Measurements from ENCODE around the gene ZFP92.

Gene ZFP92

GRCh38 chrX:153446950-153447580 lies 35.8 kb downstream of the ZFP92 start:
- Histone ChIP-seq H3K9me3 (ENCODE audit: control insufficient read depth in 2 of 2, low read length in 2 of 2) (no peaks in the 10 kb centered on the region), H3K27me3 (ENCODE audit: control insufficient read depth in 1 of 2, insufficient read depth in 2 of 2, low read length in 2 of 2) (no peaks in the 10 kb centered on the region), H3K27ac (ENCODE audit: low read length) (no peak overlapping the region), H3K36me3 (ENCODE audit: control insufficient read depth in 2 of 2, insufficient read depth in 2 of 2, low read length in 2 of 2) (no peaks in the 10 kb centered on the region), H3K9ac (ENCODE audit: low read length in 2 of 2) (no peak overlapping the region), H3K4me1 (ENCODE audit: control insufficient read depth, insufficient read depth, low read length) (no peaks in the 10 kb centered on the region), H3K4me3 (ENCODE audit: low read length in 2 of 2) (no peak overlapping the region)

DNA sequence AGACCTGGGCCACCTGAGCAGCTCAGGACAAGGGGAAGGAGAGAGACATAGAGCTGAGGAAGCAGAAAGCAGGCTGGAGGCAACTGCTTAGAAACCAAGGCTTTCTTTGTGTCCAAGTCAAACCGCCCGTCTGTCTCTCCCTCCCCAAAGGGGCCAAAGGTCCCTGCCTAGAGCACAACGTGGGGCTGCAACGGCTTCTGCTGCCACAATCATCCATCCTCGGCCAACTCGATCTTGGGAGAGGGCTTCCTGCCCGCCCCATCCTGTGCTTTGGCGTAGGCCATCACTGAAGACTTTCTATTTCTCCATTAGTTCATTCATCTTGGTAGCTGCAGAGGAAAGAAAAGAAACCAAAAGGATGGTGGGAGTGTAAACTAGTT lies 36.3 kb downstream of the ZFP92 start:
- Histone ChIP-seq H3K9ac (ENCODE audit: low read length in 2 of 2) (no peak overlapping the region), H3K4me3 (ENCODE audit: low read length in 2 of 2) (no peak overlapping the region), H3K36me3 (ENCODE audit: control insufficient read depth in 2 of 2, insufficient read depth in 2 of 2, low read length in 2 of 2) (no peaks in the 10 kb centered on the region), H3K27ac (ENCODE audit: low read length) (no peak overlapping the region), H3K9me3 (ENCODE audit: control insufficient read depth in 2 of 2, low read length in 2 of 2) (no peaks in the 10 kb centered on the region), H3K4me1 (ENCODE audit: control insufficient read depth, insufficient read depth, low read length) (no peaks in the 10 kb centered on the region), H3K27me3 (ENCODE audit: control insufficient read depth in 1 of 2, insufficient read depth in 2 of 2, low read length in 2 of 2) (no peaks in the 10 kb centered on the region)

GRCh38 chrX:153448556-153449367 lies 37.5 kb downstream of the ZFP92 start:
- Histone ChIP-seq H3K4me1 (ENCODE audit: control insufficient read depth, insufficient read depth, low read length) (no peaks in the 10 kb centered on the region), H3K27ac (ENCODE audit: low read length) (no peak overlapping the region), H3K9ac (ENCODE audit: low read length in 2 of 2) (no peak overlapping the region), H3K4me3 (ENCODE audit: low read length in 2 of 2) (no peak overlapping the region), H3K9me3 (ENCODE audit: control insufficient read depth in 2 of 2, low read length in 2 of 2) (no peaks in the 10 kb centered on the region), H3K27me3 (ENCODE audit: control insufficient read depth in 1 of 2, insufficient read depth in 2 of 2, low read length in 2 of 2) (no peaks in the 10 kb centered on the region), H3K36me3 (ENCODE audit: control insufficient read depth in 2 of 2, insufficient read depth in 2 of 2, low read length in 2 of 2) (no peaks in the 10 kb centered on the region)

DNA sequence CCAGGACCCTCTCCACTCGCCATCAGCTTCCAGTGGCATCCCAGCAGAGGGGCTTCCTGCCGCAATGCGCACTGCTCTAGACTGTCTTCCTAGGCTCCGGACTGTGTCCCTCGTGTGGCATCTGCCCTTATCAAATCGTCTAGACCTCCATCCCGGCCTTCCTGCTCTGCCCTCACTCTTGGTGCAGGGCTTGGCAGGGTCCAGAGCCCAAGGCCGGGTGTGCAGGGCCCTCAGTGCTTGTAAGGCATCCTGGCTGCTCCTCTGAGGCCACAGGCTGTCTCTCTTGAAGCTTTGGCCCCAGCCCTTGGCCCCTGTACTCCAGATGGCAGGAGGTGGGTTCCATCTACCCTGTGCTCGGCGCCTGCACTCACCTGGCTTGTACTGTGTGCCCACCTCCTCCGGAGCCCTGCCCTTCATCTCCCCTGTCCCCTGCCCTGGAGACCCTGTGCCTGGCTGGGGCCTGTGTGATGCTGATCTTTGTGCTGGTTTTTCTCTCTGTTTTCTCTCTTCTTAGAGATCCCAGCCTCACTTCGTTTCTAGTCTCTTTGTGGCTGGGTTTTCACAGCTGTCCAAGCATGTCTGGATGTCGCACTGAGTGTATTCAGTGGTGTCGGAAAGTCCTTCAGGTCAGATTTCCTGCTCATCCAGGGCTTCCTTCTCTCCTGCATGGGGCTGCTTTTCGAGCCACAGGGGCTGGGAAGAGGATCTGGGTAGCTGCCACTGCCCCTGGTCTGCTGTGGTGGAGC lies 38.3 kb downstream of the ZFP92 start:
- no peaks in the 10 kb centered on the region for H3K36me3 ChIP-seq (ENCODE audit: control insufficient read depth in 2 of 2, insufficient read depth in 2 of 2, low read length in 2 of 2)
- no peak overlapping the region for H3K27ac ChIP-seq (ENCODE audit: low read length)
- no peak overlapping the region for H3K9ac ChIP-seq (ENCODE audit: low read length in 2 of 2)
- H3K27me3 ChIP-seq (ENCODE audit: control insufficient read depth in 1 of 2, insufficient read depth in 2 of 2, low read length in 2 of 2): no peaks in the 10 kb centered on the region
- no peaks in the 10 kb centered on the region for H3K9me3 ChIP-seq (ENCODE audit: control insufficient read depth in 2 of 2, low read length in 2 of 2)
- H3K4me3 ChIP-seq (ENCODE audit: low read length in 2 of 2): no peak overlapping the region
- H3K4me1 ChIP-seq (ENCODE audit: control insufficient read depth, insufficient read depth, low read length): no peaks in the 10 kb centered on the region

DNA sequence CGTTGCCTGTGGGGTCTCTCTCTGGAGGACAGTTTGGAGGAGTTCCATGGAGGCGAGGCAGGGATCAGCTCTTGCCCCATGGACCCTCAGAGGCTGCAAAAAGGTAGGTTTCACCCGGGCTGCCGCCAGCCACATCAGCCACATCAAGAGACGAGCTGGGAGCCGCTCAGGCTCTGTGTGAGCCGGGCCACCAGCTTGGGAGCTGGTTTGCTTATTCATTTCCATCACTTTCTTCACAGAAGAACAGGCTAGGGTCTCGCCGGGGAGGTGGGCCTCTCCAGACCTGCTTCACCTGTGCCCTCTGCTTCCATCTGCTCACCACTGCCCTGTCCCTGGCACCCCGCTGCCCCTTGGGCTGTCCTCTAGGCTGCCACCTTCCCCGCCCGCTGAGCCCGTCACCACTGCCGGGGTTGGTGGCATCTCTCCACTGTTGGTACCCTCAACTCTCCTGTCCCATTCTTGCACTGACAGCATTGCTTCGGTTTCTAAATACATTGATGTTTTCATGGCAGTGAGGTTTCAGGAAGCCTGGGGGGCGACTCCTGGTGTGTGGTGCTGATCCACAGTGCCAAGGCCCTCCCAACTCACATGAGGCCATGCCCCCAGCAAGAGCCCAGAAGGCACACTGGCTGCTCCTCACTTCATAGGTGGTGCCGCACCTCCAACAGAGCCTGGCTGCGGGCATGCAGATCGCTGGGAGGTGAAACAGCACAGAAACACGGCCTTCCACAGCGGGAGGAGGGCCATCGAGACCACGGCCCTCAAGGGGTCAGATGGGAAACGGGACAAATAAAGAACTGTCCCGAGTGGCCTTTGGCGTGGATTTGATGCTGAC lies 39.1 kb downstream of the ZFP92 start:
- H3K36me3 ChIP-seq (ENCODE audit: control insufficient read depth in 2 of 2, insufficient read depth in 2 of 2, low read length in 2 of 2): no peaks in the 10 kb centered on the region
- H3K4me3 ChIP-seq (ENCODE audit: low read length in 2 of 2): no peak overlapping the region
- H3K4me1 ChIP-seq (ENCODE audit: control insufficient read depth, insufficient read depth, low read length): no peaks in the 10 kb centered on the region
- H3K9ac ChIP-seq (ENCODE audit: low read length in 2 of 2): no peak overlapping the region
- no peaks in the 10 kb centered on the region for H3K27me3 ChIP-seq (ENCODE audit: control insufficient read depth in 1 of 2, insufficient read depth in 2 of 2, low read length in 2 of 2)
- no peaks in the 10 kb centered on the region for H3K9me3 ChIP-seq (ENCODE audit: control insufficient read depth in 2 of 2, low read length in 2 of 2)
- no peak overlapping the region for H3K27ac ChIP-seq (ENCODE audit: low read length)

- H3K9me3 ChIP-seq (ENCODE audit: control insufficient read depth in 2 of 2, low read length in 2 of 2): no peaks in the 10 kb centered on the region
- no peaks in the 10 kb centered on the region for H3K27me3 ChIP-seq (ENCODE audit: control insufficient read depth in 1 of 2, insufficient read depth in 2 of 2, low read length in 2 of 2)
- no peaks in the 10 kb centered on the region for H3K36me3 ChIP-seq (ENCODE audit: control insufficient read depth in 2 of 2, insufficient read depth in 2 of 2, low read length in 2 of 2)
- H3K9ac ChIP-seq (ENCODE audit: low read length in 2 of 2): no peak overlapping the region
- H3K4me1 ChIP-seq (ENCODE audit: control insufficient read depth, insufficient read depth, low read length): peaks cover 2% of the 10 kb centered on the region
- H3K27ac ChIP-seq (ENCODE audit: low read length): no peak overlapping the region
- H3K4me3 ChIP-seq (ENCODE audit: low read length in 2 of 2): no peak overlapping the region
Measured at GRCh38 chrX:153450949-153451277, 39.6 kb downstream of the ZFP92 start.

DNA sequence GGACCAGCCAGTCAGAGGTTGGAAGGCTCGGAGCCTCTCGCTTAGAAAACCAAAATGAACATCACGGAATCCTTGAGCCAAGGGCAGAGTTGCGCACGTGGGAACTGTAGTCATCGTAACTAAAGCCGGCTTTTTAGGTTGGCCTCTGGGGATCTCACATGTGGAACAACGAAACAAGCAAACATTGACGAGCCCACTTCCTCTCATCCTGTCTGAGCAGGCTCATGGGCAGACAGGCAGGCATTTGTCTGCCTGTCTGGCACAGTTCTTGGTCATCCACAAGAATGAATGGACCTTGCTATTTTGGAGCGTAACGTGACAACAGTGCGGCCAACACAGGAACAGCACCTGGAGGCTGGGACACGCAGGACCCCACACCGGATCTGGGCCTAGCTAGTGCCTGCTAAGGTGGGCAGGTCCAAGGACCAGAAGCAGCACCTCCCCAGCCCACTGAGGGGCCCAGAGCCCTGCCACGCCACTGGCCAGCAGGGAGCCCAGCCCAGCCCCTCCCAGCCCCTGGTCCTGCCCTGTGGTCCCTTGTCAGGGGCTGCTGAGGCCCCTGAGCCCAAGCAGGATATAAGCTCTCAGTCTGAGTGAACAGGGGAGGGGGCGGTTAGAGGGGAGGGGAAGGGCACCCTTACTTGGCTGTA lies 43.8 kb downstream of the ZFP92 start:
- no peak overlapping the region for H3K4me3 ChIP-seq (ENCODE audit: low read length in 2 of 2)
- H3K9me3 ChIP-seq (ENCODE audit: control insufficient read depth in 2 of 2, low read length in 2 of 2): no peaks in the 10 kb centered on the region
- H3K4me1 ChIP-seq (ENCODE audit: control insufficient read depth, insufficient read depth, low read length): peaks cover 17% of the 10 kb centered on the region
- H3K27ac ChIP-seq (ENCODE audit: low read length): no peak overlapping the region
- no peaks in the 10 kb centered on the region for H3K36me3 ChIP-seq (ENCODE audit: control insufficient read depth in 2 of 2, insufficient read depth in 2 of 2, low read length in 2 of 2)
- H3K27me3 ChIP-seq (ENCODE audit: control insufficient read depth in 1 of 2, insufficient read depth in 2 of 2, low read length in 2 of 2): no peaks in the 10 kb centered on the region
- H3K9ac ChIP-seq (ENCODE audit: low read length in 2 of 2): no peak overlapping the region

- Histone ChIP-seq H3K4me3 (ENCODE audit: low read length in 2 of 2) (no peak overlapping the region), H3K36me3 (ENCODE audit: control insufficient read depth in 2 of 2, insufficient read depth in 2 of 2, low read length in 2 of 2) (no peaks in the 10 kb centered on the region), H3K9ac (ENCODE audit: low read length in 2 of 2) (no peak overlapping the region), H3K27ac (ENCODE audit: low read length) (no peak overlapping the region), H3K4me1 (ENCODE audit: control insufficient read depth, insufficient read depth, low read length) (peaks cover 18% of the 10 kb centered on the region), H3K9me3 (ENCODE audit: control insufficient read depth in 2 of 2, low read length in 2 of 2) (no peaks in the 10 kb centered on the region), H3K27me3 (ENCODE audit: control insufficient read depth in 1 of 2, insufficient read depth in 2 of 2, low read length in 2 of 2) (no peaks in the 10 kb centered on the region)
Measured at GRCh38 chrX:153455571-153455970, 44.3 kb downstream of the ZFP92 start.

- Histone ChIP-seq H3K27ac (ENCODE audit: low read length) (no peak overlapping the region), H3K4me3 (ENCODE audit: low read length in 2 of 2) (no peak overlapping the region), H3K4me1 (ENCODE audit: control insufficient read depth, insufficient read depth, low read length) (peaks cover 18% of the 10 kb centered on the region), H3K27me3 (ENCODE audit: control insufficient read depth in 1 of 2, insufficient read depth in 2 of 2, low read length in 2 of 2) (no peaks in the 10 kb centered on the region), H3K36me3 (ENCODE audit: control insufficient read depth in 2 of 2, insufficient read depth in 2 of 2, low read length in 2 of 2) (no peaks in the 10 kb centered on the region), H3K9ac (ENCODE audit: low read length in 2 of 2) (no peak overlapping the region), H3K9me3 (ENCODE audit: control insufficient read depth in 2 of 2, low read length in 2 of 2) (no peaks in the 10 kb centered on the region)
Measured at GRCh38 chrX:153456161-153456560, 44.9 kb downstream of the ZFP92 start.

- Histone ChIP-seq H3K9ac (ENCODE audit: low read length in 2 of 2) (no peak overlapping the region), H3K36me3 (ENCODE audit: control insufficient read depth in 2 of 2, insufficient read depth in 2 of 2, low read length in 2 of 2) (peaks cover 0 to 3% of the 10 kb centered on the region in 2 donors), H3K9me3 (ENCODE audit: control insufficient read depth in 2 of 2, low read length in 2 of 2) (no peaks in the 10 kb centered on the region), H3K27me3 (ENCODE audit: control insufficient read depth in 1 of 2, insufficient read depth in 2 of 2, low read length in 2 of 2) (no peaks in the 10 kb centered on the region), H3K4me1 (ENCODE audit: control insufficient read depth, insufficient read depth, low read length) (peaks cover 18% of the 10 kb centered on the region), H3K27ac (ENCODE audit: low read length) (no peak overlapping the region), H3K4me3 (ENCODE audit: low read length in 2 of 2) (no peak overlapping the region)
Measured at GRCh38 chrX:153456704-153457103, 45.4 kb downstream of the ZFP92 start.

All from stomach smooth muscle (tissue), 2 donors.